GM06990 (cell line): ENCODE results near the gene TRIM10.

ENCODE experiments used
- DNase-seq: peaks from one replicate; pipeline ENCODE4 v3.0.0-alpha.2; 2011; ENCODE audit not compliant: insufficient read length; ENCODE audit errors: extremely low read depth
- H3K27me3 ChIP-seq: replicated peaks from 2 replicates; pipeline ENCODE4 v1.6.0; 2011; ENCODE audit warnings: low read length; ENCODE audit not compliant: control insufficient read depth, insufficient read depth
- H3K36me3 ChIP-seq: 2 replicates; pipeline ENCODE4 v1.5.1; 2011; ENCODE audit warnings: low read length; ENCODE audit not compliant: control insufficient read depth, insufficient read depth
- H3K4me3 ChIP-seq: replicated peaks from 2 replicates; pipeline ENCODE4 v1.5.1; 2011; ENCODE audit warnings: low read depth, mild to moderate bottlenecking, control low read depth, low read length
- TF ChIP-seq, protein P1 (sequence below): IDR thresholded peaks from 2 replicates; pipeline ENCODE4 v1.5.1; 2011; ENCODE audit warnings: low read length, control low read depth, mild to moderate bottlenecking, inconsistent platforms; ENCODE audit not compliant: insufficient read depth, poor library complexity, severe bottlenecking

Gene TRIM10

DNA sequence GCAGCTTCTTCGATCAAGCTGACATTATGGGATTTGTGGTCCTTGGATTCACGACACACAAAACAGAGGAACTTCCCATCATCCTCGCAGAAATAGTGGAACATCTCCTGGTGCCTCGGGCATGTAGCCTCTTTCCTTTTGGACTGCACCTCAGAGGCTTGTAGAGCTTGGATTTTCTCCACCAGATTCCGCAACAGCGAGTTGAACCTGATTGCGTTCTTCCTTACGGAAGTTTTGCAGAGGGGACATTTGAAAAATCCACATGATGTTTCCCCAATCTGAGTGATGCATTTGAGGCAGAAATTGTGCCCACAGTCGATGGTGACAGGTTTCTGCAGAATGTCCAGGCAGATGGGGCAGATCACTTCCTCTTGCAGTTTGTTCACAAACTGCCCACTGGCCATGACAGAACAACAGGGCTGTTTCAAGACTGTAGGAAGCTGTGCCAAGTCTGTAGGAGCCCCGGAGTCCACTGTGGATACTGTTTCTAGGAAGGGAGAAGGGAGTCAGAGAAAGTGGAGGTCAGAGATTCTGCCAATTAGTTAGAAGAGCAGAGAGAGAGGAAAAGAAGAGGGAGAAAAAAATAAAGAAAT lies 48.5 kb downstream of the TRIM10 start:
- Histone ChIP-seq H3K27me3 (no peaks in the 10 kb centered on the region), H3K4me3 (no peak overlapping the region), H3K36me3 (no peaks in the 10 kb centered on the region)
- TF ChIP-seq, protein P1, sequence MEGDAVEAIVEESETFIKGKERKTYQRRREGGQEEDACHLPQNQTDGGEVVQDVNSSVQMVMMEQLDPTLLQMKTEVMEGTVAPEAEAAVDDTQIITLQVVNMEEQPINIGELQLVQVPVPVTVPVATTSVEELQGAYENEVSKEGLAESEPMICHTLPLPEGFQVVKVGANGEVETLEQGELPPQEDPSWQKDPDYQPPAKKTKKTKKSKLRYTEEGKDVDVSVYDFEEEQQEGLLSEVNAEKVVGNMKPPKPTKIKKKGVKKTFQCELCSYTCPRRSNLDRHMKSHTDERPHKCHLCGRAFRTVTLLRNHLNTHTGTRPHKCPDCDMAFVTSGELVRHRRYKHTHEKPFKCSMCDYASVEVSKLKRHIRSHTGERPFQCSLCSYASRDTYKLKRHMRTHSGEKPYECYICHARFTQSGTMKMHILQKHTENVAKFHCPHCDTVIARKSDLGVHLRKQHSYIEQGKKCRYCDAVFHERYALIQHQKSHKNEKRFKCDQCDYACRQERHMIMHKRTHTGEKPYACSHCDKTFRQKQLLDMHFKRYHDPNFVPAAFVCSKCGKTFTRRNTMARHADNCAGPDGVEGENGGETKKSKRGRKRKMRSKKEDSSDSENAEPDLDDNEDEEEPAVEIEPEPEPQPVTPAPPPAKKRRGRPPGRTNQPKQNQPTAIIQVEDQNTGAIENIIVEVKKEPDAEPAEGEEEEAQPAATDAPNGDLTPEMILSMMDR: no peak
- DNase-seq: no peak

DNA sequence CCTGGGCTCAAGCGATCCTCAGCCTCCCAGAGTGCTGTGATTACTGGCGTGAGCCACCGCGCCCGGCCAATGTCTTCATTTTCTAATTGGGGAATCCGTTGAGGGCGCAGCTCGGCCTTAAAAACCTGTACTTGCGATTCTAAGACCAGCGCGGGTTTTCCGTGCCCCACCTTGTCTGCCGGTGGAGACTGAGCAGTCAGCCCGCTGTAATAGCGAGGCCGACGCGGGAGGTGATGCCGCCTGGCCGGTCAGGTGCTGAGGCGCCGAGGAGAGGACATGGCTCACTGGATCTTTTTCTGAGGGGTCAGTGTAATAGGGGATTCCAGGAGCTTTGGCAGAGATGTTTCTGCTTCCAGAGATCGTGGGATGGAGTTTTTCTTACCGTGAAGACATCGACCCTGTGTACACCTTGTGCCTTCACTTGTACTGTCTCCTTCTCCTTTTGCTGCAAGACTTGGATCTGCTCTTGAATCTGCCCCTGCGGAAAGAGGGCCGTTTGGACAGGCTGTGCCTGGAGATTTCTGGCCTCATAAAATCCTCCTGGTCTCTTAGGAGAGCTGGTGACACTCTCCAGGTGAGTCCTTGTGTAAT lies 49.6 kb downstream of the TRIM10 start:
- no peak overlapping the region for H3K4me3 ChIP-seq
- TF ChIP-seq, protein P1: no peak
- H3K36me3 ChIP-seq: no peaks in the 10 kb centered on the region
- DNase-seq: no peak
- H3K27me3 ChIP-seq: no peaks in the 10 kb centered on the region

DNA sequence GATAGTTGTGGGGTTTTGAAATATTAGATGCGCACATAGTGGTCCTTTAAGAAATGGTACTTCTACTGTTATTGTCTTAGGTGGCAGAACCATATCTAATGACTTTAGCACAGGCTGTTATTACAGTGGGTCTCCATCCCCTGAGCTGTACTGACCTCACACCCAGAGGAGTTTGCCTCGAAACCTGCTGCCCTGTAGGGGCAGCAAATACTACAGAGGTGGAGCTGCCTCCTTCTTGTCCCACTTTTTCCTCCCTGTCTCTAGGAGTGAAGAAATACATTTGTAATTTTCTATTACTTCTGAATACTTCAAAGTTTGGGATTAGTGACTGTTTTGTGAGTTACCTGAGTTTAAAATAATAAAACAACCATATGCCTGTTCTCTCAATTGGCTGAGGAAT lies 56.4 kb downstream of the TRIM10 start:
- H3K27me3 ChIP-seq: peaks cover 6% of the 10 kb centered on the region; the same call in 1 of the 2 replicates

DNA sequence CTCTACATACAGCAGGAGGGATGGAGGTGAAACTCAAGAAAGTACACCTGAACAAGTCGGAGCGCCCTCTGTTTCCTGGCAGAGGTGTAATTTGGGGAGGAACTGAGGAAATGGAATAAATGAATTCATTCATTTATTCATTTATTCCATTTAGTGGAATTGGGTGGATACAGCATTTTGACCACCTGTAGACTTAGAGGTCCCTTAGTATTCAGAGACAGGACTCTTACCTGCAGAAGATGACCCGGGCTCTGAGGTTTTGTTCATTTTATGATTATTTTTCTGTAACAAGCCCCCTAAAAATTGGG lies 57.2 kb downstream of the TRIM10 start:
- TF ChIP-seq, protein P1: no peak
- DNase-seq: no peak
- Histone ChIP-seq H3K27me3 (peaks cover 8% of the 10 kb centered on the region; the same call in 1 of the 2 replicates), H3K4me3 (no peak overlapping the region), H3K36me3 (no peaks in the 10 kb centered on the region)

More for the DNA sequence above, 56.4 kb downstream of the TRIM10 start:
- Histone ChIP-seq H3K36me3 (no peaks in the 10 kb centered on the region), H3K4me3 (no peak overlapping the region)
- TF ChIP-seq, protein P1: peak; percentile 8
- no peak for DNase-seq

DNA sequence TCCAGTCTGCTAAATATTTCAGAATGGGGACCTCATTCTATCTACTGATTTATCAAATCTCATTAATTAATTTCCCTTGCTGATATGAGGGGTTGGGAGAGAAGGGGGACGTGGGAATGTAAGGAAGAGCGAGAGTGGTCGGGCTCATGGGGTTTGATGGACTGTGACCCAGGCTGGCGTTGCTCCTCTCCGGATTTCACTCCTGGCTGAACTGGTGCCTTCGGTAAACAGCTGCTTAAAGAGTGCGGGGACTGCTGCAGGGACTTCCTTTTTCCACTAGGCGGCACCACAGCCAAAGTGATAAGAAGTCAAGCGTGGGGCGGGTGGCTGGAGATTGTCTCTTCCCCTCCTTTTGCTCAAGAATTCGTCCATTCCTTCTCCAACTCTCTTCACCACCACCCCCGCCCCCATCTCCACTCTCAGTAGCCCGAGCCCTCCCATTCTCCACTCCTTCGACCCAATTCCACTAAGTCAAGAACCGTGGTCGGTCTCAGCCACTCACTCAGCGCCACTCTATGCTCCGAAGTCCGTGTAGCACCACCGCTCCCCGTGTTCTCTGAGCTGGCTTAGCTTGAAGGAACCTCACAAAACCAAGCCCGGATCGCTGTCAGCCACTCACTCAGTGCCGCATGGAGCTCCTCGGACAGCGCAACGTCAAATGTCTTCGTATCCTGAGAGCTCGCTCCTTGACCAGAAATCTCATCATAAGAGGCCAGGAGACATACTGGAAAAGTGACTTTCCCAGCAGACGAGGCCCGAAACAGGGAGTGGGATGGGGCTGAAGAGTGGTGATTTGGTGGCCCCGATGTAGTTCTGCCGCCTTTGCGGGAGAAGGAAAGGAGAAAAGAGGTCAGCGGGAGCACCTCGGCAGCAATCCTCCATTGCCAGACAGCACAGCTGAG lies 57.8 kb downstream of the TRIM10 start:
- Histone ChIP-seq H3K27me3 (peaks cover 10% of the 10 kb centered on the region), H3K36me3 (no peaks in the 10 kb centered on the region), H3K4me3 (peak overlapping the region; percentile 50)
- DNase-seq: peak; percentile 66
- TF ChIP-seq, protein P1: peak; percentile 96
